Esophagus squamous epithelium (tissue), 5 donors: ENCODE results near the gene HIF1AN. TPM values are rescaled to one million over a fixed set of nuclear protein-coding genes. Genes with fewer than 3 reads are reported as not detected.

Experiments used
- DNase-seq: peaks from one replicate; lab custom pipeline; 2025; lab: John Stamatoyannopoulos, UW
- H3K27ac ChIP-seq, 4 donors: fragments of 200-600 bp; sonication (generic); one replicate each; pipeline ENCODE4 v1.5.1; 2016 to 2019; ENCODE audit warnings: mild to moderate bottlenecking in 1 of 4
- H3K27me3 ChIP-seq, 4 donors: fragments of 200-600 bp; sonication (generic); 1 replicate in 3 of 4; 2 replicates in 1 of 4; pipeline versions ENCODE4 v1.5.1 to v1.6.0; 2017 to 2021; ENCODE audit warnings: antibody characterized with exemption in 1 of 4
- H3K36me3 ChIP-seq, 3 donors: fragments of 200-600 bp; sonication (generic); one replicate each; pipeline ENCODE4 v1.5.1; 2016 to 2019
- H3K4me1 ChIP-seq, 3 donors: fragments of 200-600 bp; sonication (generic); one replicate each; pipeline ENCODE4 v1.5.1; 2017 to 2019
- H3K4me3 ChIP-seq, 4 donors: fragments of 200-600 bp; sonication (generic); 1 replicate in 3 of 4; 2 replicates in 1 of 4; pipeline ENCODE4 v1.5.1; 2016 to 2019; ENCODE audit warnings: mild to moderate bottlenecking in 2 of 4, moderate library complexity in 1 of 4
- H3K9me3 ChIP-seq, 3 donors: fragments of 200-600 bp; sonication (generic); one replicate each; pipeline ENCODE4 v1.5.1; 2016 to 2019
- POLR2A ChIP-seq, 4 donors: fragments of 450-650 bp; IDR thresholded peaks; one replicate each; pipeline ENCODE4 v1.6.1; 2017; ENCODE audit warnings: antibody characterized with exemption in 4 of 4, mild to moderate bottlenecking in 4 of 4, moderate library complexity in 3 of 4
- WGBS, 2 donors: methylation state at CpG; one replicate each; pipeline ENCODE4 v1.1.5; 2018; 5-methylcytosine and 5-hydroxymethylcytosine counted together
- intact Hi-C: fragments of 100-400 bp; cut with DNase I; formaldehyde crosslinking; loops from one replicate; pipeline ENCODE4 v1.15.0; 2022
- total RNA-seq, 4 donors: library from RNA; depleted of rRNA; stranded (reverse); fragments of >200 nt; gene quantifications; one replicate each; pipeline ENCODE4 v1.1.0, GENCODE V29; 2016
- TF ChIP-seq, protein P1 (sequence below), 6 experiments: fragments of 450-650 bp in 4 of 6; fragments of 200-600 bp in 2 of 6; sonication (generic) in 2 of 6; IDR thresholded peaks; one replicate each; pipeline ENCODE4 v1.5.1; 2016 to 2019; ENCODE audit warnings: antibody characterized with exemption in 6 of 6, mild to moderate bottlenecking in 4 of 6, moderate library complexity in 4 of 6
- donor health status: DM: yes; HTN: yes; CAD: no.

HIF1AN gene
- total RNA-seq: 10 to 100 TPM in 3 of 4 donors, 1 to 10 TPM in 1; 8.6 to 13.2 (median 11.6) TPM

DNA sequence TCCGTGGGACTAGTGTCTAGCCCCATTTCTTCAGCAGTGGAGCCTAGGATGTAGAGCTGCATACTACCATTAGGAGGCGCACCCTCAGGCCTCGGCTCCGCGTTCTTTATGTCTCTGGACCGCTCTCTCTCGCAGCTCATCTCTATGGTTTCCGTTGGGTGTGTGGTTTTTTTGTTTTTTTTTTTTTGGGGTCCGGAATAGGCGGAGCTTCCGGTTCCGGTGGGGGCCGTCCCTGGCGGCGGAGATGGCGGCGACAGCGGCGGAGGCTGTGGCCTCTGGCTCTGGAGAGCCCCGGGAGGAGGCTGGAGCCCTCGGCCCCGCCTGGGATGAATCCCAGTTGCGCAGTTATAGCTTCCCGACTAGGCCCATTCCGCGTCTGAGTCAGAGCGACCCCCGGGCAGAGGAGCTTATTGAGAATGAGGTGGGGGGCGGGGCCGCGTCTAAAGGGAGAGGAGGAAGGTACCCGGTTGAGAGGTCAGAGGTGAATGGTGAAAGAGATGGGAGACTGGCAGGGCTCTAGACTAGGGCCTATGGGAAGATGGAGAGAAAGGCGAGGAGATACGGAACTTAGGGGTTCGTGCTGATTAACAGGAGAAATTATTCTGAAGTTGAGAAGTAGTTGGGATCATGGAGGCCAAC lies at the start of gene HIF1AN:
Gene HIF1AN, plus strand, starts transcription at position 229 of the 639 bp plus-strand sequence. Its CDS starts 16 bp downstream, at position 245.
- Histone ChIP-seq H3K27ac (peak within 1 kb of the TSS; percentile 62 to 79 (median 76)), H3K27me3 (no peaks in the 10 kb centered on the region), H3K36me3 (peaks cover 0 to 36% (median 12%) of the 10 kb centered on the region in 3 donors), H3K4me3 (peak within 1 kb of the TSS; percentile 67 to 83 (median 72)), H3K9me3 (no peaks in the 10 kb centered on the region), H3K4me1 (peaks cover 9 to 34% (median 16%) of the 10 kb centered on the region in 3 donors)
- TF ChIP-seq POLR2A (IDR thresholded peaks at IDR 0.05): peak in 3 of 4 donors; percentile 26 to 72 (median 59)
- TF ChIP-seq, protein P1, sequence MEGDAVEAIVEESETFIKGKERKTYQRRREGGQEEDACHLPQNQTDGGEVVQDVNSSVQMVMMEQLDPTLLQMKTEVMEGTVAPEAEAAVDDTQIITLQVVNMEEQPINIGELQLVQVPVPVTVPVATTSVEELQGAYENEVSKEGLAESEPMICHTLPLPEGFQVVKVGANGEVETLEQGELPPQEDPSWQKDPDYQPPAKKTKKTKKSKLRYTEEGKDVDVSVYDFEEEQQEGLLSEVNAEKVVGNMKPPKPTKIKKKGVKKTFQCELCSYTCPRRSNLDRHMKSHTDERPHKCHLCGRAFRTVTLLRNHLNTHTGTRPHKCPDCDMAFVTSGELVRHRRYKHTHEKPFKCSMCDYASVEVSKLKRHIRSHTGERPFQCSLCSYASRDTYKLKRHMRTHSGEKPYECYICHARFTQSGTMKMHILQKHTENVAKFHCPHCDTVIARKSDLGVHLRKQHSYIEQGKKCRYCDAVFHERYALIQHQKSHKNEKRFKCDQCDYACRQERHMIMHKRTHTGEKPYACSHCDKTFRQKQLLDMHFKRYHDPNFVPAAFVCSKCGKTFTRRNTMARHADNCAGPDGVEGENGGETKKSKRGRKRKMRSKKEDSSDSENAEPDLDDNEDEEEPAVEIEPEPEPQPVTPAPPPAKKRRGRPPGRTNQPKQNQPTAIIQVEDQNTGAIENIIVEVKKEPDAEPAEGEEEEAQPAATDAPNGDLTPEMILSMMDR (IDR thresholded peaks at IDR 0.05): peak; percentile 82 to 94 (median 86)
- DNase-seq: peak; percentile 64
- intact Hi-C loops: no loop called here
- WGBS, 2 donors: 1% methylated on average over 15 to 18 of the region's 35 CpGs

DNA sequence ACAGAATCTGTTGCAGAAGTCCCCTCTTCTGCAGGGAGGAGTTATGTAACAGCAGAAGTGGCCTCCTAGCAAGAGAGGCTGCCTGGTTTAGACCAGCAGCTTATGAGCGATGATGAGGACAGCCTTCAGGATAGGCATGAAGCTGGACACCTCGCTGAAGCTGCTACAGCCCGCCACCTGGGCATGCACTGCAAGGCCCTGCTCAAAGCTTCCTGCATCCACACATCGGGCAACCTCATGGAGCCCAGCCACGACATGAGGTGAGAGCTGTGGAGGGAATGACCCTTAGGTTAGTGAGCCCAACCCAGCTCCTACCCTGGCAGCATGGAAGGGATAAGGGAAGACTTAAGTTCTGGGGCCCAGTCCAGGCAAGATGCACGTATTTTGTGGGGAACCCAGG lies 48.2 kb upstream of the HIF1AN start:
- Histone ChIP-seq H3K27ac (no peak overlapping the region), H3K36me3 (peaks cover 0 to 77% (median 7%) of the 10 kb centered on the region in 3 donors), H3K9me3 (no peaks in the 10 kb centered on the region), H3K27me3 (peaks cover 0 to 20% (median 0%) of the 10 kb centered on the region in 4 donors), H3K4me1 (peaks cover 5 to 6% (median 5%) of the 10 kb centered on the region in 3 donors), H3K4me3 (no peak overlapping the region)
- intact Hi-C loops: no loop called here
- TF ChIP-seq POLR2A (IDR thresholded peaks at IDR 0.05): no peak
- TF ChIP-seq, protein P1 (IDR thresholded peaks at IDR 0.05): no peak
- 91 to 94% methylated on average over 2 to 5 of the region's 6 CpGs for WGBS, 2 donors
- DNase-seq: no peak

GRCh38 chr10:100489396-100489795 lies 46.3 kb upstream of the HIF1AN start:
- no peak overlapping the region for H3K4me3 ChIP-seq
- H3K4me1 ChIP-seq: no peaks in the 10 kb centered on the region
- intact Hi-C loops: no loop called here
- WGBS, 2 donors: 84% methylated on average over 5 of the region's 5 CpGs
- no peak for TF ChIP-seq POLR2A (IDR thresholded peaks at IDR 0.05)
- TF ChIP-seq, protein P1 (IDR thresholded peaks at IDR 0.05): no peak
- no peak overlapping the region for H3K27ac ChIP-seq
- peaks cover 0 to 94% (median 7%) of the 10 kb centered on the region in 3 donors for H3K36me3 ChIP-seq
- H3K27me3 ChIP-seq: peaks cover 0 to 3% (median 0%) of the 10 kb centered on the region in 4 donors
- no peak for DNase-seq
- no peaks in the 10 kb centered on the region for H3K9me3 ChIP-seq

DNA sequence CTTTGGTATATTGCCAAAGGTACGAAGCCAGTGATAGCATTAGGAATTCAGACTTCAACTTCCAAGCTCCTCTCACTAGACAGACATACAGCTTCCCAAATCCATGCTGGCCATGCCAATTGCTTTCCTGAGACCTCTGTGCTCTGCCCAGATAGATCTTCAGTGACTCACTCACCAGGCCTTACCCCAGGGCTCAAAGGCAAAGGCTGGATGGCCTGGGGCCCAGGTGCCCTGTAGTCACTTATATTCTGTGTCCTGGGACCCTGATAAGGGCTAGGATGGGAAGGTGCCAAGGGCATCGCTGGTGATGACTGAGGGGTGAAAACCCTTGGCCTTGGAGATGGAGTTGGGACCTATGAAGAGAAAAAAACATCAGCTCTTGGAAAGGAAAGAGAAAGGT lies 45.2 kb upstream of the HIF1AN start:
- Histone ChIP-seq H3K27me3 (no peaks in the 10 kb centered on the region), H3K4me3 (no peak overlapping the region), H3K9me3 (no peaks in the 10 kb centered on the region), H3K27ac (no peak overlapping the region), H3K36me3 (peaks cover 0 to 94% (median 7%) of the 10 kb centered on the region in 3 donors), H3K4me1 (no peaks in the 10 kb centered on the region)
- no peak for TF ChIP-seq POLR2A (IDR thresholded peaks at IDR 0.05)
- TF ChIP-seq, protein P1 (IDR thresholded peaks at IDR 0.05): no peak
- intact Hi-C loops: no loop called here
- 89 to 90% methylated on average over 2 of the region's 2 CpGs for WGBS, 2 donors
- no peak for DNase-seq

- intact Hi-C loops: no loop called here
- Histone ChIP-seq H3K27me3 (no peaks in the 10 kb centered on the region), H3K4me1 (no peaks in the 10 kb centered on the region), H3K4me3 (no peak overlapping the region), H3K9me3 (no peaks in the 10 kb centered on the region), H3K36me3 (peaks cover 7 to 98% (median 12%) of the 10 kb centered on the region in 3 donors), H3K27ac (no peak overlapping the region)
- TF ChIP-seq, protein P1 (IDR thresholded peaks at IDR 0.05): no peak
- no peak for TF ChIP-seq POLR2A (IDR thresholded peaks at IDR 0.05)
- 88 to 90% methylated on average over 2 of the region's 2 CpGs for WGBS, 2 donors
- no peak for DNase-seq
These were observed 39.2 kb upstream of the HIF1AN start for GRCh38 chr10:100496567-100496966.
